ENCODE measurements around the gene ANKLE1.

DNA sequence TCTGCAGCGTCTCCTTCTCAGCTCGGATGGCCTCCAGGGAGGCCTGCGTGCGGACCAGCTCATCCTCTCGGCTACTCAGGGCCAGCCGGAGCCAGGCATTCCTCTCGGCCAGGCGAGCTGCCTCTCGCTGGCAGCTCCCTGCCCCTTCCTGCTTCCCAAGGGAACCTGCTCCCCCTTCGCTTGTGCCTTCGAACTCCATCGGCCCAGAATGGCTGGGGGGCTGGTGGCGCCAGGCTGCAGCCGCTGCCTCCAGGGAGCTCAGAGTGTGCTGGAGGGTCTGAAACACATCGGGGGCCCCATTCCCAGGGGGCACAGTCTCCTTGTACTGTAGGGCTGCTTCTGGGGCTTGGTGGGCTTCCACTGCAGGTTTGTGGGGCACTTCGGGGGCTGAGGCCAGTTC is 19.1 kb upstream of the ANKLE1 start:
- TF ChIP-seq, protein P1, sequence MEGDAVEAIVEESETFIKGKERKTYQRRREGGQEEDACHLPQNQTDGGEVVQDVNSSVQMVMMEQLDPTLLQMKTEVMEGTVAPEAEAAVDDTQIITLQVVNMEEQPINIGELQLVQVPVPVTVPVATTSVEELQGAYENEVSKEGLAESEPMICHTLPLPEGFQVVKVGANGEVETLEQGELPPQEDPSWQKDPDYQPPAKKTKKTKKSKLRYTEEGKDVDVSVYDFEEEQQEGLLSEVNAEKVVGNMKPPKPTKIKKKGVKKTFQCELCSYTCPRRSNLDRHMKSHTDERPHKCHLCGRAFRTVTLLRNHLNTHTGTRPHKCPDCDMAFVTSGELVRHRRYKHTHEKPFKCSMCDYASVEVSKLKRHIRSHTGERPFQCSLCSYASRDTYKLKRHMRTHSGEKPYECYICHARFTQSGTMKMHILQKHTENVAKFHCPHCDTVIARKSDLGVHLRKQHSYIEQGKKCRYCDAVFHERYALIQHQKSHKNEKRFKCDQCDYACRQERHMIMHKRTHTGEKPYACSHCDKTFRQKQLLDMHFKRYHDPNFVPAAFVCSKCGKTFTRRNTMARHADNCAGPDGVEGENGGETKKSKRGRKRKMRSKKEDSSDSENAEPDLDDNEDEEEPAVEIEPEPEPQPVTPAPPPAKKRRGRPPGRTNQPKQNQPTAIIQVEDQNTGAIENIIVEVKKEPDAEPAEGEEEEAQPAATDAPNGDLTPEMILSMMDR (conservative IDR thresholded peaks at IDR 0.05 in 1 of 2, IDR thresholded peaks at IDR 0.05 in 1 of 2; ENCODE audit: low read depth in 1 of 2, low read length in 2 of 2), result no peak
- no peak for TF ChIP-seq EZH2 (IDR thresholded peaks at IDR 0.05; ENCODE audit: low read length, missing control alignments)

Data from fibroblast of lung (primary cell).